ENCODE results near the gene SMARCC1. TPM values are rescaled to one million over a fixed set of nuclear protein-coding genes. Genes with fewer than 3 reads are reported as not detected.

The SMARCC1 gene
- total RNA-seq, 1 donor from 2014 or later: 75.2 TPM

DNA sequence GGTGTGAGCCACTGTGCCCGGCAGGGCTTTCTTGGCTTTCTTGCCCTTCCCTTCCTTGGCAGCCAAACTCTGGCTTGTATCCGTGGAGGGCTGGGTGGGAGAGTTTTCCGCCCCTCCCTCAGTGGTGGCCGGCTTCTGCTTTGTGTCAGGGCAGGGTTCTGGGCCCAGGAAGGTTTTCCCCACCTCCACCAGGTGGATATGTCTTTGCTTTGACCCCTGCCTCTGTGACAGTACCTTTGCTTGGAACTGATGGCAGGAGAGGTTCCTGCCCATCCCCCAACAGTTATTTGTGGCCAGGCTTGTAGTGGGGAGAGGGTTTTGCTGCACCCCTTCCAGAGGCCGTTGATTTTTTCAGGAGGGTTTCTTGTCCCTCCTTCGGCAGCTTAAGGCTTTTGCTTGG, 227.4 kb downstream of the SMARCC1 start:
- Histone ChIP-seq H3K36me3 (ENCODE audit: control insufficient read depth in 3 of 3, insufficient read depth in 3 of 3, low read length in 3 of 3) (no peaks in the 10 kb centered on the region), H3K27ac (ENCODE audit: low read depth, low read length) (no peak overlapping the region), H3K27me3 (ENCODE audit: control insufficient read depth in 3 of 3, insufficient read depth in 3 of 3, low read length in 3 of 3) (peaks cover 0 to 3% (median 0%) of the 10 kb centered on the region in 3 donors), H3K9ac (ENCODE audit: low read depth in 1 of 3, low read length in 3 of 3) (no peak overlapping the region), H3K4me3 (ENCODE audit: low read length in 3 of 3) (no peak overlapping the region), H3K9me3 (ENCODE audit: control insufficient read depth in 3 of 3, low read length in 3 of 3) (no peaks in the 10 kb centered on the region), H3K4me1 (ENCODE audit: control insufficient read depth in 3 of 3, insufficient read depth in 3 of 3, low read length in 3 of 3) (no peaks in the 10 kb centered on the region)

DNA sequence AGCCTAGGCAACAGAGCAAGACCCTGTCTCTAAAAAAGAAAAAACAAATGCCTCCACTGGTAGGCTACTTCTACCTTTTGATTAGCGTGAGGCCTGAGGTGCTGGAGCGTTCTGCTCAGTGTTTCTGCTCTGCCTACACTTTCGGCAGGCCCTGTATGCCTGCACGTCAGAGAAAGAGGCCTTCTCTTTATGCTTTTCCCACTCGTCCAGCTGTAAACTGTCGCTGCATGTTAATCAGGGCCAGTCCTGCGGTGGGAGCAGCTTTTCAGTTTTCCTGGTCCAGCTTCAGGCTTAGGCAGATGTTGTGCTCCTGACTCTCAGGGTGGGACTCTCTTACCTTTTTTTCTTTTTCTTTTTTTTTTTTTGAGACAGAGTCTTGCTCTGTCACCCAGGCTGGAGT, 228.3 kb downstream of the SMARCC1 start:
- Histone ChIP-seq H3K36me3 (ENCODE audit: control insufficient read depth in 3 of 3, insufficient read depth in 3 of 3, low read length in 3 of 3) (no peaks in the 10 kb centered on the region), H3K27ac (ENCODE audit: low read depth, low read length) (no peak overlapping the region)

DNA sequence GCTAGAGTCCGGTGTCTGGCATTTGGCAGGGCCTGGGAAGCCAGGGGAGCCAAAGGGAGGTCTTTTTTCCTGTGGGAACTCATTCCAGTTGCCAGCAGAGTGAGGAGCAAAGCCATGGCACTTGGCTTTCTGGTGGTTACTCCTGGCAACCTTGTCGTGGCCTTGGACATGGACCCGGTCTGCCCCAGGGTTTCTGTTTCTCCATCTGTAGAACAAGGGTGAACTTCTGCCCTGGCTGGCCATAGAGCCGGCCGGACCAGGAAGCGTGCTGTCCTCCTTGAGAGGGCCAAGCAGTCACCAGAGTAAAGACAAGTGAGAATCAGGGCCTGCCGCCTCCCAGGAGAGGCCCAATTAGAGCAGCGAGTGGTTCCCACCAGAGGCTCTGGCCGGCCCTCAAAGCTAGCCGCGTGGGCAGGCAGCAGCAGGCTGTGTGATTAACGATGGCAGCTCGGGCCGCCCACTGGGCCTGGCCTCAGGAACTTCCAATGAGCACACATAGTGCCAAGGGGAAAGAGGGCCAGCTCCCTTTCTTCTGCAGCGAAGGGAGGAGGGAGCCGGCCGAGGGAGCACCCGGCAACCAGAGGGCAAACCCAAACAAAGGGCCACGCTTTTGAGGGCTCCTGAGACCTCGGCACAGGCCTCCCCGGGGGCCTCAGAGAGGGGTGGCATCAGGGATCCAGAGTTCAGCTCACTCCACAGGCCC, 239.1 kb downstream of the SMARCC1 start:
- H3K9ac ChIP-seq (ENCODE audit: low read depth in 1 of 3, low read length in 3 of 3): no peak overlapping the region
- H3K4me1 ChIP-seq (ENCODE audit: control insufficient read depth in 3 of 3, insufficient read depth in 3 of 3, low read length in 3 of 3): peaks cover 0 to 5% (median 3%) of the 10 kb centered on the region in 3 donors
- H3K4me3 ChIP-seq (ENCODE audit: low read length in 3 of 3): peak overlapping the region in 1 of 3 donors; percentile 30
- no peaks in the 10 kb centered on the region for H3K36me3 ChIP-seq (ENCODE audit: control insufficient read depth in 3 of 3, insufficient read depth in 3 of 3, low read length in 3 of 3)
- no peaks in the 10 kb centered on the region for H3K27me3 ChIP-seq (ENCODE audit: control insufficient read depth in 3 of 3, insufficient read depth in 3 of 3, low read length in 3 of 3)
- no peaks in the 10 kb centered on the region for H3K9me3 ChIP-seq (ENCODE audit: control insufficient read depth in 3 of 3, low read length in 3 of 3)
- H3K27ac ChIP-seq (ENCODE audit: low read depth, low read length): no peak overlapping the region

More for the DNA sequence above, 228.3 kb downstream of the SMARCC1 start:
- no peaks in the 10 kb centered on the region for H3K9me3 ChIP-seq (ENCODE audit: control insufficient read depth in 3 of 3, low read length in 3 of 3)
- no peak overlapping the region for H3K9ac ChIP-seq (ENCODE audit: low read depth in 1 of 3, low read length in 3 of 3)
- H3K27me3 ChIP-seq (ENCODE audit: control insufficient read depth in 3 of 3, insufficient read depth in 3 of 3, low read length in 3 of 3): peaks cover 0 to 3% (median 0%) of the 10 kb centered on the region in 3 donors
- no peak overlapping the region for H3K4me3 ChIP-seq (ENCODE audit: low read length in 3 of 3)
- H3K4me1 ChIP-seq (ENCODE audit: control insufficient read depth in 3 of 3, insufficient read depth in 3 of 3, low read length in 3 of 3): no peaks in the 10 kb centered on the region

- Histone ChIP-seq H3K4me1 (ENCODE audit: control insufficient read depth in 3 of 3, insufficient read depth in 3 of 3, low read length in 3 of 3) (peaks cover 0 to 5% (median 3%) of the 10 kb centered on the region in 3 donors), H3K27me3 (ENCODE audit: control insufficient read depth in 3 of 3, insufficient read depth in 3 of 3, low read length in 3 of 3) (no peaks in the 10 kb centered on the region), H3K27ac (ENCODE audit: low read depth, low read length) (no peak overlapping the region), H3K36me3 (ENCODE audit: control insufficient read depth in 3 of 3, insufficient read depth in 3 of 3, low read length in 3 of 3) (no peaks in the 10 kb centered on the region), H3K9ac (ENCODE audit: low read depth in 1 of 3, low read length in 3 of 3) (no peak overlapping the region), H3K9me3 (ENCODE audit: control insufficient read depth in 3 of 3, low read length in 3 of 3) (no peaks in the 10 kb centered on the region), H3K4me3 (ENCODE audit: low read length in 3 of 3) (no peak overlapping the region)
These were observed 240.0 kb downstream of the SMARCC1 start for GRCh38 chr3:47541583-47542108.

GRCh38 chr3:47540281-47540680, 241.4 kb downstream of the SMARCC1 start:
- Histone ChIP-seq H3K36me3 (ENCODE audit: control insufficient read depth in 3 of 3, insufficient read depth in 3 of 3, low read length in 3 of 3) (no peaks in the 10 kb centered on the region), H3K27ac (ENCODE audit: low read depth, low read length) (no peak overlapping the region)

GRCh38 chr3:47536967-47537366, 244.7 kb downstream of the SMARCC1 start:
- Histone ChIP-seq H3K27ac (ENCODE audit: low read depth, low read length) (no peak overlapping the region), H3K4me1 (ENCODE audit: control insufficient read depth in 3 of 3, insufficient read depth in 3 of 3, low read length in 3 of 3) (no peaks in the 10 kb centered on the region)

More at GRCh38 chr3:47540281-47540680, 241.4 kb downstream of the SMARCC1 start:
- no peak overlapping the region for H3K9ac ChIP-seq (ENCODE audit: low read depth in 1 of 3, low read length in 3 of 3)
- H3K27me3 ChIP-seq (ENCODE audit: control insufficient read depth in 3 of 3, insufficient read depth in 3 of 3, low read length in 3 of 3): no peaks in the 10 kb centered on the region
- H3K4me3 ChIP-seq (ENCODE audit: low read length in 3 of 3): no peak overlapping the region
- peaks cover 0 to 5% (median 3%) of the 10 kb centered on the region in 3 donors for H3K4me1 ChIP-seq (ENCODE audit: control insufficient read depth in 3 of 3, insufficient read depth in 3 of 3, low read length in 3 of 3)
- no peaks in the 10 kb centered on the region for H3K9me3 ChIP-seq (ENCODE audit: control insufficient read depth in 3 of 3, low read length in 3 of 3)

GRCh38 chr3:47536221-47536891, 245.3 kb downstream of the SMARCC1 start:
- no peak overlapping the region for H3K9ac ChIP-seq (ENCODE audit: low read depth in 1 of 3, low read length in 3 of 3)
- no peaks in the 10 kb centered on the region for H3K36me3 ChIP-seq (ENCODE audit: control insufficient read depth in 3 of 3, insufficient read depth in 3 of 3, low read length in 3 of 3)
- H3K9me3 ChIP-seq (ENCODE audit: control insufficient read depth in 3 of 3, low read length in 3 of 3): no peaks in the 10 kb centered on the region
- H3K4me3 ChIP-seq (ENCODE audit: low read length in 3 of 3): no peak overlapping the region
- H3K4me1 ChIP-seq (ENCODE audit: control insufficient read depth in 3 of 3, insufficient read depth in 3 of 3, low read length in 3 of 3): no peaks in the 10 kb centered on the region
- H3K27me3 ChIP-seq (ENCODE audit: control insufficient read depth in 3 of 3, insufficient read depth in 3 of 3, low read length in 3 of 3): peaks cover 0 to 2% (median 0%) of the 10 kb centered on the region in 3 donors
- H3K27ac ChIP-seq (ENCODE audit: low read depth, low read length): no peak overlapping the region

More at GRCh38 chr3:47536967-47537366, 244.7 kb downstream of the SMARCC1 start:
- Histone ChIP-seq H3K27me3 (ENCODE audit: control insufficient read depth in 3 of 3, insufficient read depth in 3 of 3, low read length in 3 of 3) (peaks cover 0 to 2% (median 0%) of the 10 kb centered on the region in 3 donors), H3K4me3 (ENCODE audit: low read length in 3 of 3) (no peak overlapping the region), H3K36me3 (ENCODE audit: control insufficient read depth in 3 of 3, insufficient read depth in 3 of 3, low read length in 3 of 3) (no peaks in the 10 kb centered on the region), H3K9ac (ENCODE audit: low read depth in 1 of 3, low read length in 3 of 3) (no peak overlapping the region), H3K9me3 (ENCODE audit: control insufficient read depth in 3 of 3, low read length in 3 of 3) (no peaks in the 10 kb centered on the region)

Small RNA genes within 50 kb of the gene (small RNA-seq; reads per million reads assigned to genes)
- gene RF02271 (not detected), gene RN7SL870P (not detected)

Other genes starting within 250 kb of the SMARCC1 start
- gene CSPG5, start 203.0 kb downstream of the SMARCC1 start, total RNA-seq: 1.0 TPM
- 39.7 TPM for gene DHX30, start 21.2 kb upstream of the SMARCC1 start, total RNA-seq
- gene MAP4, start 234.5 kb upstream of the SMARCC1 start, total RNA-seq: 106 TPM